Stomach (tissue), 4 donors: ENCODE results near the gene SNX13.

Experiments
- EP300 ChIP-seq: sonication (generic); formaldehyde crosslinking; IDR thresholded peaks from one replicate; pipeline ENCODE4 v1.6.1; 2017; ENCODE audit warnings: antibody characterized with exemption
- POLR2AphosphoS5 ChIP-seq, 3 donors: sonication (generic); formaldehyde crosslinking; IDR thresholded peaks; one replicate each; pipeline ENCODE4 v1.6.1; 2016; ENCODE audit warnings: antibody characterized with exemption in 3 of 3
- TF ChIP-seq, protein P1 (sequence below), 7 experiments: fragments of 450-650 bp in 4 of 7; fragments of 200-600 bp in 3 of 7; sonication (generic) in 3 of 7; IDR thresholded peaks; one replicate each; pipeline ENCODE4 v1.5.1; 2016 to 2019; ENCODE audit warnings: antibody characterized with exemption in 7 of 7, control low read depth in 2 of 7, mild to moderate bottlenecking in 1 of 7

- TF ChIP-seq, protein P1, sequence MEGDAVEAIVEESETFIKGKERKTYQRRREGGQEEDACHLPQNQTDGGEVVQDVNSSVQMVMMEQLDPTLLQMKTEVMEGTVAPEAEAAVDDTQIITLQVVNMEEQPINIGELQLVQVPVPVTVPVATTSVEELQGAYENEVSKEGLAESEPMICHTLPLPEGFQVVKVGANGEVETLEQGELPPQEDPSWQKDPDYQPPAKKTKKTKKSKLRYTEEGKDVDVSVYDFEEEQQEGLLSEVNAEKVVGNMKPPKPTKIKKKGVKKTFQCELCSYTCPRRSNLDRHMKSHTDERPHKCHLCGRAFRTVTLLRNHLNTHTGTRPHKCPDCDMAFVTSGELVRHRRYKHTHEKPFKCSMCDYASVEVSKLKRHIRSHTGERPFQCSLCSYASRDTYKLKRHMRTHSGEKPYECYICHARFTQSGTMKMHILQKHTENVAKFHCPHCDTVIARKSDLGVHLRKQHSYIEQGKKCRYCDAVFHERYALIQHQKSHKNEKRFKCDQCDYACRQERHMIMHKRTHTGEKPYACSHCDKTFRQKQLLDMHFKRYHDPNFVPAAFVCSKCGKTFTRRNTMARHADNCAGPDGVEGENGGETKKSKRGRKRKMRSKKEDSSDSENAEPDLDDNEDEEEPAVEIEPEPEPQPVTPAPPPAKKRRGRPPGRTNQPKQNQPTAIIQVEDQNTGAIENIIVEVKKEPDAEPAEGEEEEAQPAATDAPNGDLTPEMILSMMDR (IDR thresholded peaks at IDR 0.05), result no peak
- no peak for TF ChIP-seq EP300
- no peak for TF ChIP-seq POLR2AphosphoS5 (IDR thresholded peaks at IDR 0.05)
Observed at GRCh38 chr7:17802056-17802455, 138.2 kb downstream of the SNX13 start.
